LNCaP clone FGC (cell line): ENCODE data around the gene ANKLE1.

Experiments used
- DNase-seq: peaks from one replicate; pipeline ENCODE4 v3.0.0-alpha.2; 2011; ENCODE audit warnings: low read depth
- H3K4me3 ChIP-seq: 2 replicates; pipeline ENCODE4 v1.5.1; 2011; ENCODE audit warnings: mild to moderate bottlenecking, low read depth, low read length, control low read depth
- TF ChIP-seq, protein P1 (sequence below): IDR thresholded peaks from 2 replicates; pipeline ENCODE4 v1.5.1; 2012; ENCODE audit warnings: mild to moderate bottlenecking; ENCODE audit not compliant: control insufficient read depth, insufficient read depth; ENCODE audit errors: extremely low read depth

The ANKLE1 gene, protein sequence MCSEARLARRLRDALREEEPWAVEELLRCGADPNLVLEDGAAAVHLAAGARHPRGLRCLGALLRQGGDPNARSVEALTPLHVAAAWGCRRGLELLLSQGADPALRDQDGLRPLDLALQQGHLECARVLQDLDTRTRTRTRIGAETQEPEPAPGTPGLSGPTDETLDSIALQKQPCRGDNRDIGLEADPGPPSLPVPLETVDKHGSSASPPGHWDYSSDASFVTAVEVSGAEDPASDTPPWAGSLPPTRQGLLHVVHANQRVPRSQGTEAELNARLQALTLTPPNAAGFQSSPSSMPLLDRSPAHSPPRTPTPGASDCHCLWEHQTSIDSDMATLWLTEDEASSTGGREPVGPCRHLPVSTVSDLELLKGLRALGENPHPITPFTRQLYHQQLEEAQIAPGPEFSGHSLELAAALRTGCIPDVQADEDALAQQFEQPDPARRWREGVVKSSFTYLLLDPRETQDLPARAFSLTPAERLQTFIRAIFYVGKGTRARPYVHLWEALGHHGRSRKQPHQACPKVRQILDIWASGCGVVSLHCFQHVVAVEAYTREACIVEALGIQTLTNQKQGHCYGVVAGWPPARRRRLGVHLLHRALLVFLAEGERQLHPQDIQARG

DNA sequence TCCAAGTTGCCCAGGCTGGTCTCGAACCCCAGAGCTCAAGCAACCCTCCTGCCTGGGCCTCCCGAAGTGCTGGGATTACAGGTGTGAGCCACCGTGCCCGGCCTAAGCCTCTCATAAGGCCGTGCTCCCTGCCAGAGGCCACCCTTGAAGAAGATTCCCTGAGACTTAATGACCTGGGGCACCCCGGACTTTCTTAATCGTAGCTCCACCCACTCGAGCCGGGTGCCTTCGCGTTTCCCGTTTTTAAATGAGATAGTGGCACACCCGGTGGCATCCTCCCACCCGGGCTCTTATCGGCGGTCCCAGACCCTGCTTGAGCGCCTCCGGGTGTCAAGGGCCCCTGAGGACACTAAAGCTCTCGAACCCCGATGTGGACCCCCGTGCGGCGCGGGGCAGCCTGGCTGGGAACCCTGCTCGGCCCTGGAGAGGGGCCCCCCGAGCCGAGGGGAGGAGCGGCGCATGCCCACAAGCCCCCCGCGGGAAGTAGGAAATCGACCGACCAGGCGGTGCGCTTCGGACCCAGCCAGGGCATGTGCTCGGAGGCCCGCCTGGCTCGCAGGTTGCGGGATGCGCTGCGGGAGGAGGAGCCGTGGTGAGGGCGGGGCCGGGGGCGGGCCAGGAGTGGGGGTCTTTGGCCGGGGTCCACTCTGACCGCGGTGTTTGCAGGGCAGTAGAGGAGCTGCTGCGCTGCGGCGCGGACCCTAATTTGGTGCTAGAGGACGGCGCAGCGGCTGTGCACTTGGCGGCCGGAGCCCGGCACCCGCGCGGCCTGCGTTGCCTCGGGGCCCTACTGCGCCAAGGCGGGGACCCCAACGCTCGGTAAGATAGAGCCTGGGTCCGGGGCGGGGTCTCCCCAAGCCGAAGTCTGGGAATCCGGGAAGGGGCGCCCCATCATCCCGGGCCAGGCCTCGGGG lies at the start of gene ANKLE1:
TSS of gene ANKLE1 (plus strand) at position 511 of the 914 bp plus-strand sequence. CDS start at position 531, 20 bp downstream.
- TF ChIP-seq, protein P1, sequence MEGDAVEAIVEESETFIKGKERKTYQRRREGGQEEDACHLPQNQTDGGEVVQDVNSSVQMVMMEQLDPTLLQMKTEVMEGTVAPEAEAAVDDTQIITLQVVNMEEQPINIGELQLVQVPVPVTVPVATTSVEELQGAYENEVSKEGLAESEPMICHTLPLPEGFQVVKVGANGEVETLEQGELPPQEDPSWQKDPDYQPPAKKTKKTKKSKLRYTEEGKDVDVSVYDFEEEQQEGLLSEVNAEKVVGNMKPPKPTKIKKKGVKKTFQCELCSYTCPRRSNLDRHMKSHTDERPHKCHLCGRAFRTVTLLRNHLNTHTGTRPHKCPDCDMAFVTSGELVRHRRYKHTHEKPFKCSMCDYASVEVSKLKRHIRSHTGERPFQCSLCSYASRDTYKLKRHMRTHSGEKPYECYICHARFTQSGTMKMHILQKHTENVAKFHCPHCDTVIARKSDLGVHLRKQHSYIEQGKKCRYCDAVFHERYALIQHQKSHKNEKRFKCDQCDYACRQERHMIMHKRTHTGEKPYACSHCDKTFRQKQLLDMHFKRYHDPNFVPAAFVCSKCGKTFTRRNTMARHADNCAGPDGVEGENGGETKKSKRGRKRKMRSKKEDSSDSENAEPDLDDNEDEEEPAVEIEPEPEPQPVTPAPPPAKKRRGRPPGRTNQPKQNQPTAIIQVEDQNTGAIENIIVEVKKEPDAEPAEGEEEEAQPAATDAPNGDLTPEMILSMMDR, result no peak
- no peak for DNase-seq
- peak within 1 kb of the TSS; percentile 52 for H3K4me3 ChIP-seq

DNA sequence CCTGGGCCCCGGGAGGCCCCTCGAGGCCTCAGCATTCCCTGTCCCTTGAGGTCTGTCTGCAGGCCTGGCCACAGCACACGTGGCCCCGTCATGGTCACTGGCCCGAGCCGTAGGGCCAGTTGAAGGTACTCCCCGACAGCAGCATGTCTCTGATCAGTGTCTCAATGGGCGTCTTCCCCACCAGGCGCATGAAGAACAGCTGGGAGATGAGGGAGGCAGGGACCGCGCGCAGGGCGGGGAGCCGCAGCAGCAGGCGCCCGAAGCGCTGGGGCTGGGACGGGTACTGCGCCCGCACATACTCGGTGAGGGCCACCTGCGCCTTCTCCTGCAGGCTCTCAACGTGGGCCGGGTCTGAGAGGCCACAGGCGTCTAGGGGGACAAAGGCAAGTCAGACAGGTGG lies 49.4 kb upstream of the ANKLE1 start:
- H3K4me3 ChIP-seq, result no peak overlapping the region
- TF ChIP-seq, protein P1, result no peak
- DNase-seq, result no peak

DNA sequence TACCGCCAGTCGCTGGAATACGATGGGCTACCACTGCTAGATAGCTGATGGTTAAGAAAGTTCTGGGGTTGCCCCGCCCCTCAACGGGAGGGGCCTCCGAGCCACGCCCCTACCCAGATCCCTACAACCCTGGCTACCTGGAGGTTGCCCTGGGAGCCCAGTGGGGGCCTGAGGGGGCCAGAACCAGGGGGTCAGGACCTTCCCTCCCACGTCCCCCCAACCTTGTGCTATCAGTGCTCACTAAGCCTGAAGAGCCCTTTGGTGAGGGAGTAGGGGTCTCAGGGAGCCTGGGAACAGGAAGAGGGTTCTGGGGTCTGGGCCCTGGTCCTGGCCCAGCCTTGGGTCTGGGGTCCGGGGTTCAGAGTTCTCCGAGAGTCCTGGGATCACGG lies 46.8 kb upstream of the ANKLE1 start:
- no peak for DNase-seq
- H3K4me3 ChIP-seq, result peak overlapping the region; percentile 58
- TF ChIP-seq, protein P1, result no peak

DNA sequence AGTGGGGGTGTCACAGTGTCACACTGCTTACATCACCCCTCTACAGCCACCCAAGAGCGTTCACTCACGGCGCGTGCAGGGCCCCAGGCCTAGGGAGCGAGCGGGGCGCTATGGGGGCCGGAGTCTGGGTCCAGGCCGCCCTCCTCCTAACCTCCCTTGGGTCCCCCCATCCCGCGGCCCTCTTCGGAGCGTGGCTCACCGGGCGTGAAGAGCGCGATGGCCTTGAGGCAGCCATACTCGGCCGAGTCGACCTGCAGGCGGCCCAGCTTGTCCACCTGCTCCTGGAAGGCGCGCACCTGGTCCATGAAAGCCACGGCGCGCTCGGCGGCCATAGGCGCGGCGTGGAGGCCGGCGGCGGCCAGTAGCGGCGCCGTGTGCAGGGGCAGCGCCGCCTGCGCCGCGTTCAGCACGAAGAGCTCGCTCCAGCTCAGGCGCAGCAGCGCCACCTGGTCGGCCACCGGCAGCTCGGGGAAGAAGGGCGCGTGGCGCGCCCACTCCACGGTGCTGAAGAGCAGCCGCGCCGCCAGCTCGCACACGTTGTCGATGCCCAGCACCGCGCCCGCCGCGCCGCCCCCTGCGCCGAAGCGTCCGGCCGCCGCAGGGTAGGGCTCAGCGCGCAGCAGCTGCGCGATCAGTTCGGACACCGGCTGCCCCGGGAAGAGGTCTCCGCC lies 46.3 kb upstream of the ANKLE1 start:
- H3K4me3 ChIP-seq, result peak overlapping the region; percentile 58
- DNase-seq, result no peak
- TF ChIP-seq, protein P1, result peak; percentile 55

DNA sequence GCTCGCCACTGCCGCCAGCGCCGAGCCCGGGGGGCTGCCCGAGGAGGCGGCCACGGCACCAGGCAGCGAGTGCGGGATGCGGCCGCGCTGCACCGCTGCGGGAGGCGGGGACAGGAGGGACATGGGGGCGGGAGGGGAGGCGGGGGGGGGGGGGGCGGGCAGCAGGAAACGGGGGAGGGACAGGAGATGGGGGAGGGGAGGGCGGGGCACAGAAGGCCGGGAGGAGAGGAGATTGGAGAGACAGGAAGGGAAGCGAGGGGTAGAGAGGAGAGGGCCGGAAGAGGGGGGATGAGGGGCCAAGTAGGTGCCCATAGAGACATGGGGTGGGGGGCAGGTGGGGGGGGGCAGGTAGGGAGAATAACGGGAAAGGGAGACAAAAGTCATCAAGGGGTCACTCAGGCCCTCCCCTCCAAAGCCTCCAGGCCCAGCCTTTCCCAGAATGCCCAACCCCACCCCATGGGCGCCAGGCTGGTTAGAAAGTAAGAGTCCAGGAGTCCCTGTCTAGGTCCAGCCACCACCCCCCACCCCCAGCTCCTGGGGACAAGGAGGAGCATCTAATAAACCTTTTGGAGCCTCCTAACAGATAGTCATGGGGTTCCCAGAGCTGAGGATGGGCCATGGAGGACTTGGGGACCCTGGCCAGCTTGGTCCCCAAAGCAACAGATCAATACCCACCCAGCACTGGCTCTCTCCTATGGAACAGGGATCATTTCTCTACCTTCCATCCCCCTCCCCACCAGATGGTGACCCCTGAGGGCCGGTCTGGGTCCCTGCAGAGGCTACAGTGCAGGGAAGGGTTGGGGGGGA lies 45.5 kb upstream of the ANKLE1 start:
- TF ChIP-seq, protein P1, result no peak
- peak overlapping the region; percentile 58 for H3K4me3 ChIP-seq
- DNase-seq, result no peak
